Kidney (tissue), 14 donors: ENCODE measurements around the gene MIB2. TPM values are rescaled to one million over a fixed set of nuclear protein-coding genes. Genes with fewer than 3 reads are reported as not detected.

Experiments
- DNase-seq, 5 donors: peaks; one replicate each; pipeline ENCODE4 v3.0.0-alpha.2; 2013 to 2020
- FAIRE-seq: peaks from 2 replicates; lab custom pipeline; 2012; peaks lifted over from hg19 to GRCh38; lab: Jason Lieb, UNC
- H3K27ac ChIP-seq, 2 donors: one replicate each; pipeline ENCODE4 v1.7.0; 2013; ENCODE audit warnings: low read depth in 2 of 2, low read length in 2 of 2, inconsistent platforms in 1 of 2
- H3K27me3 ChIP-seq: one replicate; pipeline ENCODE4 v1.7.1; 2013; ENCODE audit warnings: low read length, inconsistent platforms; ENCODE audit not compliant: control insufficient read depth, insufficient read depth
- H3K36me3 ChIP-seq, 3 donors: one replicate each; pipeline versions ENCODE4 v1.7.0 to v1.7.1; 2013; ENCODE audit warnings: low read length in 3 of 3, control low read depth in 1 of 3, inconsistent platforms in 1 of 3; ENCODE audit not compliant: insufficient read depth in 3 of 3, control insufficient read depth in 2 of 3
- H3K4me1 ChIP-seq, 3 donors: one replicate each; pipeline versions ENCODE4 v1.7.0 to v1.7.1; 2013; ENCODE audit warnings: low read length in 3 of 3, inconsistent platforms in 1 of 3, low read depth in 1 of 3; ENCODE audit not compliant: control insufficient read depth in 2 of 3, insufficient read depth in 2 of 3
- H3K4me3 ChIP-seq, 3 donors: one replicate each; pipeline versions ENCODE4 v1.7.0 to v1.8.1; 2013; ENCODE audit warnings: low read length in 3 of 3, control low read depth in 1 of 3, inconsistent platforms in 1 of 3
- H3K9ac ChIP-seq, 3 donors: one replicate each; pipeline versions ENCODE4 v1.7.0 to v1.7.1; 2013; ENCODE audit warnings: low read length in 3 of 3, control low read depth in 1 of 3, inconsistent platforms in 1 of 3
- H3K9me3 ChIP-seq, 3 donors: one replicate each; pipeline versions ENCODE4 v1.7.0 to v1.7.1; 2013; ENCODE audit warnings: low read length in 3 of 3, control low read depth in 1 of 3, inconsistent platforms in 1 of 3; ENCODE audit not compliant: control insufficient read depth in 2 of 3, insufficient read depth in 1 of 3
- CTCF ChIP-seq: IDR thresholded peaks from 3 replicates; pipeline ENCODE4 v1.5.1; 2012; ENCODE audit warnings: mild to moderate bottlenecking, moderate library complexity, borderline replicate concordance; ENCODE audit not compliant: insufficient read depth; ENCODE audit errors: extremely low read depth
- intact Hi-C: fragments of 100-400 bp; cut with DNase I; formaldehyde crosslinking; loops from one replicate; pipeline ENCODE4 v1.11.1; 2022
- polyA plus RNA-seq: library from polyadenylated mRNA; stranded (reverse); fragments of 350-450 nt; fragmentation: Illumina TruSeq; extraction: RNeasy Lipid Tissue Mini Kit (QIAGEN cat#74804); gene quantifications from one replicate; pipeline ENCODE4 v1.2.3, GENCODE V29; 2014; ENCODE audit warnings: low read depth, low replicate concordance; ENCODE audit not compliant: insufficient read depth
- total RNA-seq: library from RNA; stranded (reverse); fragmentation: NEBNext Ultra II Directional; extraction: Animal tissue kit (Norgen Biotek cat#: 25700); gene quantifications from one replicate; pipeline ENCODE4 v1.2.1, GENCODE V29; 2021
- donor health status: control.
- donor health status: control.
- donor health status: control.
- donor health status: control.
- donor health status: control.
- donor health status: DM: yes; HTN: yes; CAD: no.
- donor health status: Normal renal cell carcinoma (clear cell type).

The MIB2 gene
- total and polyA plus RNA-seq, 2 donors from 2014 or later: 35.6 to 61.6 TPM

- TF ChIP-seq CTCF: no peak
- no peak overlapping the region for H3K9ac ChIP-seq
- FAIRE-seq: no peak
- peak in 1 of 5 donors; percentile 73 for DNase-seq
- H3K27ac ChIP-seq: no peak overlapping the region
- intact Hi-C loops: no loop called here
- H3K36me3 ChIP-seq: peaks cover 0 to 14% (median 6%) of the 10 kb centered on the region in 3 donors
- no peaks in the 10 kb centered on the region for H3K9me3 ChIP-seq
- H3K27me3 ChIP-seq: no peaks in the 10 kb centered on the region
- H3K4me3 ChIP-seq: no peak overlapping the region
- H3K4me1 ChIP-seq: no peaks in the 10 kb centered on the region
Observed at GRCh38 chr1:1664941-1665814, 49.9 kb downstream of the MIB2 start.

- Histone ChIP-seq H3K9me3 (no peaks in the 10 kb centered on the region), H3K27me3 (no peaks in the 10 kb centered on the region), H3K36me3 (peaks cover 0 to 16% (median 6%) of the 10 kb centered on the region in 3 donors), H3K9ac (no peak overlapping the region), H3K4me1 (no peaks in the 10 kb centered on the region), H3K27ac (no peak overlapping the region), H3K4me3 (no peak overlapping the region)
- intact Hi-C loops: no loop called here
- DNase-seq (peak in 1 of 5 donors; percentile 64), FAIRE-seq (no peak)
- TF ChIP-seq CTCF: no peak
Observed at GRCh38 chr1:1665815-1666251, 50.5 kb downstream of the MIB2 start.

GRCh38 chr1:1666526-1666925 lies 51.2 kb downstream of the MIB2 start:
- intact Hi-C loops: no loop called here
- H3K4me3 ChIP-seq: no peak overlapping the region
- FAIRE-seq (no peak), DNase-seq (peak in 1 of 5 donors; percentile 63)
- no peak overlapping the region for H3K27ac ChIP-seq
- no peak overlapping the region for H3K9ac ChIP-seq
- no peaks in the 10 kb centered on the region for H3K4me1 ChIP-seq
- TF ChIP-seq CTCF: no peak
- no peaks in the 10 kb centered on the region for H3K27me3 ChIP-seq
- H3K9me3 ChIP-seq: no peaks in the 10 kb centered on the region
- peaks cover 3 to 23% (median 6%) of the 10 kb centered on the region in 3 donors for H3K36me3 ChIP-seq
